Neural cell (in vitro differentiated cells): ENCODE measurements around the gene AGXT.

Experiments
- EP300 ChIP-seq: fragments of 450-650 bp; conservative IDR thresholded peaks from 2 replicates; pipeline ENCODE4 v1.6.1; 2014; ENCODE audit warnings: antibody characterized with exemption, mild to moderate bottlenecking, moderate library complexity; ENCODE audit not compliant: poor library complexity, severe bottlenecking
- EZH2 ChIP-seq: fragments of 200-600, 300-800 bp; shearing (Covaris generic), sonication (generic); IDR thresholded peaks from 2 replicates; pipeline ENCODE4 v1.6.1; 2014; ENCODE audit warnings: antibody characterized with exemption, low read length, borderline replicate concordance, mild to moderate bottlenecking; ENCODE audit not compliant: insufficient read depth, poor library complexity, severe bottlenecking
- MXI1 ChIP-seq: fragments of 450-650 bp; conservative IDR thresholded peaks from 2 replicates; pipeline ENCODE4 v1.6.1; 2014; ENCODE audit warnings: antibody characterized with exemption, mild to moderate bottlenecking; ENCODE audit not compliant: poor library complexity, severe bottlenecking
- POLR2AphosphoS5 ChIP-seq: IDR thresholded peaks from 2 replicates; pipeline ENCODE4 v1.6.1; 2012
- RAD21 ChIP-seq: fragments of 450-650 bp; conservative IDR thresholded peaks from 2 replicates; pipeline ENCODE4 v1.6.1; 2014; ENCODE audit warnings: antibody characterized with exemption, mild to moderate bottlenecking, moderate library complexity
- TF ChIP-seq, protein P1 (sequence below): fragments of 450-650 bp; IDR thresholded peaks from 2 replicates; pipeline ENCODE4 v1.5.1; 2014; ENCODE audit warnings: antibody characterized with exemption, mild to moderate bottlenecking, moderate library complexity; ENCODE audit not compliant: poor library complexity, severe bottlenecking
- TF ChIP-seq, protein P2 (sequence below): IDR thresholded peaks from 2 replicates; pipeline ENCODE4 v1.6.1; 2012; ENCODE audit warnings: borderline replicate concordance

DNA sequence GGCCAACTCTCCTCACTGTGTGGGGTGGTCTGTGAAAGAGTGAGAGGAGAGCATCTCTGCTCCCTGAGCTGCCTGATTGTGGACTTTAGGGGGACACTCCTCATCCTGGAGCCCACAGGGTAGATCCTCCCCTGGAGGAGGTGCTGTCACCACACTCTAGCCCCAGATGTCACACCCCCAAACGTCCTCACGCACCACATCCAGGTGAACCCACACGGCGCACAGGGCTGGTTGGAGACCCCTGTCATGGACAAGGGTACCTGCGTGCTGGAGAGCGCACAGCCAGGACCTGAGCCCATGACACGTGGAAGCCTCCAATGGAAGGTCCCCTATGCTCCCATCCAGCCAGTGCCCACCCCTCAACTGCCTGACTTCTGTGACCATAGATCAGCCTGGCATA lies 10.5 kb downstream of the AGXT start:
- TF ChIP-seq RAD21, result no peak
- TF ChIP-seq, protein P1, sequence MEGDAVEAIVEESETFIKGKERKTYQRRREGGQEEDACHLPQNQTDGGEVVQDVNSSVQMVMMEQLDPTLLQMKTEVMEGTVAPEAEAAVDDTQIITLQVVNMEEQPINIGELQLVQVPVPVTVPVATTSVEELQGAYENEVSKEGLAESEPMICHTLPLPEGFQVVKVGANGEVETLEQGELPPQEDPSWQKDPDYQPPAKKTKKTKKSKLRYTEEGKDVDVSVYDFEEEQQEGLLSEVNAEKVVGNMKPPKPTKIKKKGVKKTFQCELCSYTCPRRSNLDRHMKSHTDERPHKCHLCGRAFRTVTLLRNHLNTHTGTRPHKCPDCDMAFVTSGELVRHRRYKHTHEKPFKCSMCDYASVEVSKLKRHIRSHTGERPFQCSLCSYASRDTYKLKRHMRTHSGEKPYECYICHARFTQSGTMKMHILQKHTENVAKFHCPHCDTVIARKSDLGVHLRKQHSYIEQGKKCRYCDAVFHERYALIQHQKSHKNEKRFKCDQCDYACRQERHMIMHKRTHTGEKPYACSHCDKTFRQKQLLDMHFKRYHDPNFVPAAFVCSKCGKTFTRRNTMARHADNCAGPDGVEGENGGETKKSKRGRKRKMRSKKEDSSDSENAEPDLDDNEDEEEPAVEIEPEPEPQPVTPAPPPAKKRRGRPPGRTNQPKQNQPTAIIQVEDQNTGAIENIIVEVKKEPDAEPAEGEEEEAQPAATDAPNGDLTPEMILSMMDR, result no peak
- TF ChIP-seq EP300, result no peak
- no peak for TF ChIP-seq MXI1
- no peak for TF ChIP-seq POLR2AphosphoS5
- TF ChIP-seq, protein P2, sequence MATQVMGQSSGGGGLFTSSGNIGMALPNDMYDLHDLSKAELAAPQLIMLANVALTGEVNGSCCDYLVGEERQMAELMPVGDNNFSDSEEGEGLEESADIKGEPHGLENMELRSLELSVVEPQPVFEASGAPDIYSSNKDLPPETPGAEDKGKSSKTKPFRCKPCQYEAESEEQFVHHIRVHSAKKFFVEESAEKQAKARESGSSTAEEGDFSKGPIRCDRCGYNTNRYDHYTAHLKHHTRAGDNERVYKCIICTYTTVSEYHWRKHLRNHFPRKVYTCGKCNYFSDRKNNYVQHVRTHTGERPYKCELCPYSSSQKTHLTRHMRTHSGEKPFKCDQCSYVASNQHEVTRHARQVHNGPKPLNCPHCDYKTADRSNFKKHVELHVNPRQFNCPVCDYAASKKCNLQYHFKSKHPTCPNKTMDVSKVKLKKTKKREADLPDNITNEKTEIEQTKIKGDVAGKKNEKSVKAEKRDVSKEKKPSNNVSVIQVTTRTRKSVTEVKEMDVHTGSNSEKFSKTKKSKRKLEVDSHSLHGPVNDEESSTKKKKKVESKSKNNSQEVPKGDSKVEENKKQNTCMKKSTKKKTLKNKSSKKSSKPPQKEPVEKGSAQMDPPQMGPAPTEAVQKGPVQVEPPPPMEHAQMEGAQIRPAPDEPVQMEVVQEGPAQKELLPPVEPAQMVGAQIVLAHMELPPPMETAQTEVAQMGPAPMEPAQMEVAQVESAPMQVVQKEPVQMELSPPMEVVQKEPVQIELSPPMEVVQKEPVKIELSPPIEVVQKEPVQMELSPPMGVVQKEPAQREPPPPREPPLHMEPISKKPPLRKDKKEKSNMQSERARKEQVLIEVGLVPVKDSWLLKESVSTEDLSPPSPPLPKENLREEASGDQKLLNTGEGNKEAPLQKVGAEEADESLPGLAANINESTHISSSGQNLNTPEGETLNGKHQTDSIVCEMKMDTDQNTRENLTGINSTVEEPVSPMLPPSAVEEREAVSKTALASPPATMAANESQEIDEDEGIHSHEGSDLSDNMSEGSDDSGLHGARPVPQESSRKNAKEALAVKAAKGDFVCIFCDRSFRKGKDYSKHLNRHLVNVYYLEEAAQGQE, result no peak
- no peak for TF ChIP-seq EZH2
